Smooth muscle cell of bladder (primary cell): ENCODE measurements around the gene FOXRED1. TPM values are rescaled to one million over a fixed set of nuclear protein-coding genes. Genes with fewer than 3 reads are reported as not detected.

Experiments used
- total RNA-seq: library from RNA; depleted of rRNA; stranded (reverse); fragments of >200 nt; gene quantifications from 2 replicates; pipeline ENCODE4 v1.2.3, GENCODE V29; 2014

FOXRED1 gene
- total RNA-seq: 9.5 and 10.7 TPM in 2 replicates

DNA sequence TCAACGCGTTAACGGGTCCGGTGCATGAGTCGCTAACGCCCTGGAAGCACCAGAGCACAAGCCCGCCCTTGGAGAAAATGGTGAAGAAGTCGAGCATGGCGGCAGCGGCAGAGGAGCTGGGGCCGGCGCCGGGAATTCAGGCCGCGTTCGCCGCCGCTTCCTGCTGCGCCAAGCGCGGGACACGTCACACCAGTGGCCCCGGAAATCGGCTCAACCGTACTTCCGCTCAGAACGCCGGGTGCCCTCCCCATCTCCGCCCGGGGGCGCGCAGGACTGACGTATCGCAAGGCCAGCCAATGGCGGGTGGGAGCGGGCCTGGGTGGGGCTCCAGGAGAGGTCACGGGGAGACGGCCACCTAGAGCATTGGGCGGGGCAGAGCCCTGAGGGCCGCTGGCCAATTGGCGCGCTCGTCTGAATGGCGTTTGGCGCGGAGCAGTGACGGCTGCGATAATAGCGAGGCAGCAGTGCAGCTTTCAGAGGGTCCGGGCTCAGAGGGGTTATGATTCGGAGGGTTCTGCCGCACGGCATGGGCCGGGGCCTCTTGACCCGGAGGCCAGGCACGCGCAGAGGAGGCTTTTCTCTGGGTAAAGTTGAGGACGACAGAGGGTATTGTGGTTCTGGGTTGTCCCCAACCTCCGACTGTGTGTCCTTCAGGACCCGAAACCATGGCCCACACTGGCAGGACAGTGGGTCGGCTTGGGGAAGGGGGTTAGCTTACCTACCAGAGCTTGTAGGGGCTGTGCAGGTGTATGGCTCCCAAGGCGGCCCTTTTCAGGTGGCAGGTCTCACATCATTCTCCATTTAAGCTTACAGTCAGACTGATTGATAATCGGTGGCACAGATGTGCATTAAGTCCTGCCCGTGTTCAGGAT lies at the start of gene FOXRED1, which contains the start of gene SRPRA:
FOXRED1 (plus strand) TSS at position 447 of the 872 bp plus-strand sequence; CDS start at position 500, 53 bp downstream.
SRPRA (minus strand) TSS at position 188 of the 872 bp plus-strand sequence; CDS start at position 97, 91 bp downstream.

DNA sequence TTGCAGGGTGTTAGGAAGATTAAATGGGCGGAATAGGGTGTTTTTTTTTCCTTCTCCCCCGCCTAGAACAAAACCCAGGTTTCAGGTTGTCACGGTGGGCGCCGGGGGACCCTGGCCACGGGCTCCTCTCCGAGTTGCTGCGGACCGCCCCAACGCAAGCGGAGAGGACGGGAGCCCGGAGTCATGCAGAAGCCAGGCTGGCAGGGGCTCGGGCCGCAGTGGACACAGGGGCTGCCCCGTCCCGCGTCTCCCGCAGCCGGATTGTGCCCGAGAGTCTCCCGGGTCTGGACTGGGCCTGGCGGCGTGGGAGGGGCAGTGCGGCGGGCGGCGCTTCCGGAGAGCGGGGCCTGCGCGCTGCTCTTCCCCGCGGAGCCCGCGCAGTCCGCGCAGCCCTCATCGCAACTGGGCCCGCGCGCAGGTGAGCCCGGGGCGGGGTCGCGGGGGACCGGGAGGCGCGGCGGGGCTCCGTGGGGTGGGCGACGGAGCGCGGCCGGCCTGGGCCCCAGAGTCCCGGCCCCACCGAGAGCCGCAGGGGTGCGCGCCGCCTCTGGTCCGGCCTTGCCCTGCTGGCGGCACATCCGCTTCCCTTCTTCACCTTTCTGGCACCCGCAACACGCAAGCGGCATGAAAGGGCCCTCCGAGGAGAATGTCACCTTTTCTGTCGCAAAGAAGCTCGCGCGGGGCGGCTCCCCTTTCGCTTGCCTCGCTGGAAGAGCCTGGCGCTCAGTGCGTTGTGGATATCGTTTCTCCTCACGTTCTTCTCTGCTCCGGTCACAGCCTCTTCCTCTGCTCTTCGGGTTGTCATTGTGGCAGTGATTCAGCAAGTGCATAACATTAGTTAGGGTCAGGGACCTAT lies 14.0 kb downstream of the FOXRED1 start, which contains the start of gene TIRAP:
TIRAP (plus strand) TSS at position 358 of the 856 bp plus-strand sequence. CDS start 7,802 bp downstream, outside the sequence.

DNA sequence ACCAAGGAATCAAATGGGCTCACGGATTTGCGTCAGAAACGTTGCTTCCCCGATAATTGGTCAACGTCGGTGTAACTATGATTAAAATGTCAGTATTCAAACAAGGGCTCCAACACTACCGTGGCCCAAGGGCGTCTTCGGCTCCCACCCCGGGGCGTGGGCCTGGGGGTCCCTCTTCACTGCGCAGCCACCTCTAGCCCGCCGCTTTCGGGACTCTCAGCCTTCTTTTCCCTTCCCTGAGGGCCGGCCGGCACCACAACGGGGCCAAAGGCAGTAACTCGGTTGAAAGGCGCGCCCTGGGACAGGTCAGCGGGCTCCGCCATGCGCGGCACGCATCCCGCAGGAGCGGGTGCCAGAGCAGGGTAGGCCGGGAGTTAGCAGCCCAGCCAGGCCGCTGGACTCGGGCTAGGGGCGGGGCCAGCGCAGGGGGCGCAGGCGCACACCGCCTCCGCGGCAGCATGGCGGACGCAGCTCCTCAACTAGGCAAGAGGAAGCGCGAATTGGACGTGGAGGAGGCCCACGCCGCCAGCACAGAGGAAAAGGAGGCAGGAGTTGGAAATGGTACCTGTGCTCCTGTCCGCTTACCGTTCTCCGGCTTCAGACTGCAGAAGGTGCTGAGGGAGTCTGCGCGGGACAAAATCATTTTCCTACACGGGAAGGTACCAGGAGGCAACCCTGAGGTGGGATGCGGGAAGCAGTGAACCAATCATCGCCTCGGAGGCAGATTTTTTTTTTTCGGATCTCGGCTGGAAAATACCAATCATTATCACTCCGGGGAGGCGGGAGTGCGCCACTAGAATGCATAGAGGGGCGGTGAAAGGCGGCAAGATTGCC lies 34.9 kb downstream of the FOXRED1 start, which contains the start of gene DCPS:
DCPS (plus strand) TSS at position 438 of the 834 bp plus-strand sequence; CDS start at position 459, 21 bp downstream.

Other genes with a start within 250 kb of the FOXRED1 start
- 8.8 and 16.9 TPM in 2 replicates for gene CDON, start 206.3 kb upstream of the FOXRED1 start, total RNA-seq
- gene RPUSD4, start 57.5 kb upstream of the FOXRED1 start, total RNA-seq: 26.0 and 30.5 TPM in 2 replicates
- 14.4 and 20.1 TPM in 2 replicates for gene FAM118B, start 57.4 kb upstream of the FOXRED1 start, total RNA-seq
- 44.9 and 51.1 TPM in 2 replicates for gene SRPRA, start 259 bp upstream of the FOXRED1 start, total RNA-seq
- gene TIRAP, start 13.9 kb downstream of the FOXRED1 start, total RNA-seq: 2.5 and 3.0 TPM in 2 replicates
- 9.8 and 13.0 TPM in 2 replicates for gene DCPS, start 34.9 kb downstream of the FOXRED1 start, total RNA-seq
- gene ST3GAL4, start 86.5 kb downstream of the FOXRED1 start, total RNA-seq: 21.2 and 30.0 TPM in 2 replicates